Activated B cell treated with CpG ODN at 0.5 μM for 24 hours (primary cell): ENCODE measurements around the gene GNA14. TPM values are rescaled to one million over a fixed set of nuclear protein-coding genes. Genes with fewer than 3 reads are reported as not detected.
"Not testable (repeated sequence)": the region's sequence is repeated elsewhere in the genome, so short reads cannot be mapped to it uniquely, and the experiment has no call there.

Experiments
- ATAC-seq: fragments of 200-7000 bp; cut with Tn5 transposase; one replicate; pipeline ENCODE4 v1.10.0; 2021; ENCODE audit warnings: low read depth, mild to moderate bottlenecking, moderate library complexity
- CTCF ChIA-PET: fragments of 350-600 bp; sonication (Branson Sonifier 250); formaldehyde crosslinking; loops from one replicate; lab custom pipeline; 2021; ENCODE audit warnings: antibody characterized with exemption; lab: Charles Lee
- POLR2A ChIA-PET: fragments of 350-600 bp; sonication (Branson Sonifier 250); formaldehyde crosslinking; loops from one replicate; lab custom pipeline; 2021; ENCODE audit warnings: antibody characterized with exemption; lab: Charles Lee
- DNase-seq: peaks from one replicate; pipeline ENCODE4 v3.0.0; 2022
- H3K27ac Mint-ChIP-seq: one replicate; pipeline ENCODE4 v1.8.0; 2020; ENCODE audit warnings: mixed read lengths
- H3K27me3 Mint-ChIP-seq: one replicate; pipeline ENCODE4 v1.8.0; 2021; ENCODE audit warnings: mixed read lengths
- H3K36me3 Mint-ChIP-seq: one replicate; pipeline ENCODE4 v1.8.0; 2021; ENCODE audit warnings: low read depth, mixed read lengths
- H3K4me1 Mint-ChIP-seq: one replicate; pipeline ENCODE4 v1.8.0; 2021; ENCODE audit warnings: mixed read lengths
- H3K4me3 Mint-ChIP-seq: one replicate; pipeline ENCODE4 v1.8.0; 2020; ENCODE audit warnings: mild to moderate bottlenecking, mixed read lengths
- H3K9me3 Mint-ChIP-seq: one replicate; pipeline ENCODE4 v1.8.0; 2020; ENCODE audit warnings: mixed read lengths
- intact Hi-C: fragments of 100-400 bp; cut with micrococcal nuclease; formaldehyde crosslinking; loops from one replicate; pipeline ENCODE4 v1.15.1; 2024
- total RNA-seq: library from RNA; stranded (reverse); gene quantifications from 2 replicates; pipeline ENCODE4 v1.2.3, GENCODE V29; 2022
- TF ChIP-seq, protein P1 (sequence below): fragments of 200-600 bp; IDR thresholded peaks from one replicate; pipeline ENCODE4 v1.8.0; 2022; ENCODE audit warnings: antibody characterized with exemption, mild to moderate bottlenecking

Gene GNA14
- total RNA-seq, 1 donor from 2014 or later, result not detected

GRCh38 chr9:77403239-77403638 is 244.9 kb downstream of the GNA14 start:
- ATAC-seq (no peak), DNase-seq (no peak)
- intact Hi-C loops, result no loop called here

GRCh38 chr9:77402286-77402685 is 245.8 kb downstream of the GNA14 start:
- ATAC-seq, result no peak
- intact Hi-C loops, result no loop called here
- CTCF ChIA-PET, result no interaction called here
- H3K9me3 Mint-ChIP-seq, result no peaks in the 10 kb centered on the region
- POLR2A ChIA-PET, result no interaction called here
- no peak overlapping the region for H3K4me3 Mint-ChIP-seq
- H3K36me3 Mint-ChIP-seq, result peaks cover 25% of the 10 kb centered on the region
- no peak for DNase-seq
- H3K27ac Mint-ChIP-seq, result no peak overlapping the region
- no peaks in the 10 kb centered on the region for H3K27me3 Mint-ChIP-seq
- no peaks in the 10 kb centered on the region for H3K4me1 Mint-ChIP-seq
- TF ChIP-seq, protein P1, sequence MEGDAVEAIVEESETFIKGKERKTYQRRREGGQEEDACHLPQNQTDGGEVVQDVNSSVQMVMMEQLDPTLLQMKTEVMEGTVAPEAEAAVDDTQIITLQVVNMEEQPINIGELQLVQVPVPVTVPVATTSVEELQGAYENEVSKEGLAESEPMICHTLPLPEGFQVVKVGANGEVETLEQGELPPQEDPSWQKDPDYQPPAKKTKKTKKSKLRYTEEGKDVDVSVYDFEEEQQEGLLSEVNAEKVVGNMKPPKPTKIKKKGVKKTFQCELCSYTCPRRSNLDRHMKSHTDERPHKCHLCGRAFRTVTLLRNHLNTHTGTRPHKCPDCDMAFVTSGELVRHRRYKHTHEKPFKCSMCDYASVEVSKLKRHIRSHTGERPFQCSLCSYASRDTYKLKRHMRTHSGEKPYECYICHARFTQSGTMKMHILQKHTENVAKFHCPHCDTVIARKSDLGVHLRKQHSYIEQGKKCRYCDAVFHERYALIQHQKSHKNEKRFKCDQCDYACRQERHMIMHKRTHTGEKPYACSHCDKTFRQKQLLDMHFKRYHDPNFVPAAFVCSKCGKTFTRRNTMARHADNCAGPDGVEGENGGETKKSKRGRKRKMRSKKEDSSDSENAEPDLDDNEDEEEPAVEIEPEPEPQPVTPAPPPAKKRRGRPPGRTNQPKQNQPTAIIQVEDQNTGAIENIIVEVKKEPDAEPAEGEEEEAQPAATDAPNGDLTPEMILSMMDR, result no peak

More at GRCh38 chr9:77403239-77403638, 244.9 kb downstream of the GNA14 start:
- Mint-ChIP-seq H3K36me3 (peaks cover 33% of the 10 kb centered on the region), H3K4me1 (no peaks in the 10 kb centered on the region), H3K27ac (no peak overlapping the region), H3K4me3 (no peak overlapping the region), H3K27me3 (no peaks in the 10 kb centered on the region), H3K9me3 (peaks cover 3% of the 10 kb centered on the region)
- ChIA-PET POLR2A (no interaction called here), CTCF (no interaction called here)
- TF ChIP-seq, protein P1, result no peak

DNA sequence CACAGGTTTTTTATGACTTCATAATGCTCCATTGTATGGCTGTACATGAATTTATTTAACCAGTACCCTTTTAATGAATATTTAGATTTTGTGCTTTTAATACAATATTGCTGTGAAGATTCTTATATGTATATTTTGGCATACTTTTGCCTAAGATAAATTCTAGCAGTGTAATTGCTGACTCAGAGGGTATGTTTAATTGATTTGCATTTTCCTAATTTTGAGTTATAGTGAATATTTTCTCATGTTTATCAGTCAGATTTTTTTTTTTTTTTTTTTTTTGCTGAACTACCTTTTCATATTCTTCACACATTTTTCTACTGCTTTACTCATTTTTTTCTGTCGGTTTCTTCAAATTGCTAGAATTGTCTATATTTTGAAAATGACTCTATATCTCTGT is 248.2 kb downstream of the GNA14 start:
- intact Hi-C loops, result no loop called here
- Mint-ChIP-seq H3K4me3 (no peak overlapping the region), H3K27ac (no peak overlapping the region), H3K36me3 (peaks cover 7% of the 10 kb centered on the region), H3K4me1 (no peaks in the 10 kb centered on the region), H3K27me3 (no peaks in the 10 kb centered on the region), H3K9me3 (no peaks in the 10 kb centered on the region)
- no peak for DNase-seq
- TF ChIP-seq, protein P1, result no peak
- ChIA-PET POLR2A (no interaction called here), CTCF (no interaction called here)
- no peak for ATAC-seq

DNA sequence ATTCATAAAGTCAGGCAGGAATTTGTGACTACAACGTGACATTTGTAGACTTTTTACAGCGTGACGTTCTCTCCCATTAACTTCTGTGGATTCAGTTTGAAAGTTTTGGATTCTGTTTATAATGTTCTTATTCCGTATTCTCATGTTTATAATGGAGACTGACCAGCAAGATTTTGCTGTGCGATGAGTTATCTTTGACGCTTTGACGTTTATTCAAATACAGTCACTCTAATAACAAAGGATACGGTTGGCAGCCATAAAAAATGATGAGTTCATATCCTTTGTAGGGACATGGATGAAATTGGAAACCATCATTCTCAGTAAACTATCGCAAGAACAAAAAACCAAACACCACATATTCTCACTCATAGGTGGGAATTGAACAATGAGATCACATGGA is 249.5 kb downstream of the GNA14 start:
- POLR2A ChIA-PET, intact Hi-C loops, CTCF ChIA-PET: not testable (repeated sequence)

DNA sequence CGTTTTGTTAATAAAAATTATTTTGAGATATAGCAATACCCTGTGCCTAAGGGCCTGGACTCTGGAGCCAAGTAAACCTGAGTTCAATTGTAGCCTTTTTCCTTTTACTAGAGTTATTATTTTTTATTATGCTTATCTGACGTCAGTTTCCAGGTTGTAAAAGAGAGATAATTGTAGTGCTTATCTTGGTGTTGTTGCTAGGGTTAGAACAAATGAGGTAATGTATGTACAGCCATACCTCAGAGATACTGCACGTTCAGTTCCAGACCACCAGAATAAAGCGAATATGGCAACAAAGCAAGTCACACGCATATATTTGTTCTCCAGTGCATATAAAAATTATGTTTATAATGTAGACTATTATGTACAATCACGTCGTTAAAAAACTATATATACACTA is 255.8 kb downstream of the GNA14 start:
- ATAC-seq (no peak), DNase-seq (no peak)
- POLR2A ChIA-PET, result no interaction called here
- CTCF ChIA-PET, result no interaction called here
- TF ChIP-seq, protein P1, result no peak
- H3K4me1 Mint-ChIP-seq, result no peaks in the 10 kb centered on the region
- no peak overlapping the region for H3K27ac Mint-ChIP-seq
- H3K36me3 Mint-ChIP-seq, result peaks cover 2% of the 10 kb centered on the region
- H3K9me3 Mint-ChIP-seq, result no peaks in the 10 kb centered on the region
- H3K27me3 Mint-ChIP-seq, result no peaks in the 10 kb centered on the region
- no peak overlapping the region for H3K4me3 Mint-ChIP-seq
- intact Hi-C loops, result no loop called here

More for the DNA sequence above, 249.5 kb downstream of the GNA14 start:
- not testable (repeated sequence) for ATAC-seq, H3K4me3 Mint-ChIP-seq, H3K36me3 Mint-ChIP-seq, H3K9me3 Mint-ChIP-seq, H3K4me1 Mint-ChIP-seq, DNase-seq, H3K27me3 Mint-ChIP-seq, H3K27ac Mint-ChIP-seq

GRCh38 chr9:77391834-77392233 is 256.3 kb downstream of the GNA14 start:
- ChIA-PET CTCF (no interaction called here), POLR2A (no interaction called here)
- peaks cover 2% of the 10 kb centered on the region for H3K36me3 Mint-ChIP-seq
- H3K4me1 Mint-ChIP-seq, result no peaks in the 10 kb centered on the region
- DNase-seq (no peak), ATAC-seq (no peak)
- H3K4me3 Mint-ChIP-seq, result no peak overlapping the region
- intact Hi-C loops, result no loop called here
- no peaks in the 10 kb centered on the region for H3K9me3 Mint-ChIP-seq
- no peak overlapping the region for H3K27ac Mint-ChIP-seq
- TF ChIP-seq, protein P1, result no peak
- no peaks in the 10 kb centered on the region for H3K27me3 Mint-ChIP-seq
